ENCODE results near the gene PRELID2. TPM values are rescaled to one million over a fixed set of nuclear protein-coding genes. Genes with fewer than 3 reads are reported as not detected.
A peak's percentile ranks its signal among the peaks of the same experiment; 100 is the strongest.
"Not testable (repeated sequence)": the region's sequence is repeated elsewhere in the genome, so short reads cannot be mapped to it uniquely, and the experiment has no call there.

The PRELID2 gene
- total RNA-seq, 4 donors from 2014 or later = 21.8 to 54.5 (median 34.4) TPM

DNA sequence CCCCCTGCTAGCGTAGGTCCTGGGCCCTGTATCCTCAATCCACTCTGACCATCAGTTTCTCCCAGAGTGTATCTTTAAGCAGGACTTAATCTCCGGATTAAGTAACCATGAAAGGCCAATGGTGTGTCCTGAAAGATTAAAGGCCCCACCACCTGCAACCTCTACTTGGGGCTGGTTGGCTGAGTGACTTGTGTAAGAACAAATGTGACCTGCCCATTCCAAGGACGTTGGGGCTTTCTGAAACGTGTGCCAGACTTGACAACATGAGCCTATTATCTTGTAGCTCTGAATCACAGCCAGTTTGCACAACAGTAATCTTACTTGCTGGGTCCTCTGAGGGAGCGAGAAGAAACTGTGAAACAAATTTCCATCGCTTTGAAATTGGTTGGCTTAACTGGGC, 3.1 kb upstream of the PRELID2 start:
- intact Hi-C loops (cut with DNase I; ENCODE audit: low total_unique reads) = no loop called here
- no peak overlapping the region for H3K4me3 ChIP-seq
- TF ChIP-seq CTCF (IDR thresholded peaks at IDR 0.05) = no peak
- no peak for TF ChIP-seq POLR2A (IDR thresholded peaks at IDR 0.05)

DNA sequence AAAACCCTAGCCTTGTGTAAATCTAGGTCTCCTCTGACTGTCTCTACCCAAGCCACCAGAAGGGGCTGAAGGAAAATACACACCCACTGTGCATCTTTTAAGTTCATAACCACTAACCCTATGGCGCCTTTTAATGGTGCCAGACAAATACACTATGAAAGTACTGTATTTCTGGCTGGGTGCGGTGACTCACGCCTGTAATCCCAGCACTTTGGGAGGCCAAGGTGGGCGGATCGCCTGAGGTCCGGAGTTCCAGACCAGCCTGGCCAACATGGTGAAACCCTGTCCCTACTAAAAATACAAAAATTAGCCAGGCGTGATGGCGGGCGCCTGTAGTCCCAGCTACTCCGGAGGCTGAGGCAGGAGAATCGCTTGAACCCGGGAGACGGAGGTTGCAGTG, 1.1 kb upstream of the PRELID2 start:
- H3K4me1 ChIP-seq; H3K9me3 ChIP-seq; intact Hi-C loops (cut with DNase I; ENCODE audit: low total_unique reads); H3K27ac ChIP-seq; H3K4me3 ChIP-seq; H3K27me3 ChIP-seq; DNase-seq; H3K36me3 ChIP-seq: not testable (repeated sequence)

More for the DNA sequence above, 3.1 kb upstream of the PRELID2 start:
- Histone ChIP-seq H3K27ac (no peak overlapping the region), H3K36me3 (no peaks in the 10 kb centered on the region), H3K9me3 (no peaks in the 10 kb centered on the region), H3K4me1 (peaks cover 0 to 9% of the 10 kb centered on the region in 2 donors), H3K27me3 (no peaks in the 10 kb centered on the region)
- DNase-seq = no peak

GRCh38 chr5:145835848-145836239, 702 bp upstream of the PRELID2 start:
- no peak for DNase-seq
- H3K9me3 ChIP-seq = no peaks in the 10 kb centered on the region
- no peak for TF ChIP-seq POLR2A (IDR thresholded peaks at IDR 0.05)
- no peak for TF ChIP-seq CTCF (IDR thresholded peaks at IDR 0.05)
- no peaks in the 10 kb centered on the region for H3K36me3 ChIP-seq
- intact Hi-C loops (cut with DNase I; ENCODE audit: low total_unique reads) = no loop called here
- peaks cover 3 to 9% of the 10 kb centered on the region in 2 donors for H3K4me1 ChIP-seq
- H3K4me3 ChIP-seq = peak overlapping the region; percentile 62 to 78
- H3K27ac ChIP-seq = peak overlapping the region; percentile 67 to 74
- H3K27me3 ChIP-seq = no peaks in the 10 kb centered on the region

DNA sequence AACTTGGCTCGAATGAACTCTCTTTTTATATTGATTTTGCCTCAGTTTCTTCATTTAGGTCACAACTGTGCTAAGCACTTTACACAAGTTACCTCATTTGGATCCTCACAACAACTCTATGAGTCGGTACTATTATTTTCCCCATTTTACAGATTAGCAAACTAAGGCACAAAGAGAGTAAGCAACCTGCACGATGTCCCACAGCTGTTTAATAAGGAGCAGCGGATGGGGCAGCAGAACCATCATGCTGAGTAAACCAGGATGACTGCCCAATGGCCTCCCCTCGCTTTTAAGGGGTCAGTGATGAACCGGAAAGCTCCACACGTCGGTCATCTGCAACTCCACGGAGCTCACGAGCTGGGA, 607 bp downstream of the PRELID2 start:
- intact Hi-C loops (cut with DNase I; ENCODE audit: low total_unique reads) = no loop called here
- no peak for DNase-seq

GRCh38 chr5:145833631-145834200, 1.4 kb downstream of the PRELID2 start:
- H3K36me3 ChIP-seq = no peaks in the 10 kb centered on the region
- intact Hi-C loops (cut with DNase I; ENCODE audit: low total_unique reads) = no loop called here
- TF ChIP-seq POLR2A (IDR thresholded peaks at IDR 0.05) = no peak
- no peak for TF ChIP-seq CTCF (IDR thresholded peaks at IDR 0.05)
- no peaks in the 10 kb centered on the region for H3K27me3 ChIP-seq
- DNase-seq = no peak
- peak overlapping the region in 1 of 2 donors; percentile 78 for H3K4me3 ChIP-seq
- peaks cover 3 to 9% of the 10 kb centered on the region in 2 donors for H3K4me1 ChIP-seq
- H3K9me3 ChIP-seq = no peaks in the 10 kb centered on the region
- no peak overlapping the region for H3K27ac ChIP-seq

More for the DNA sequence above, 607 bp downstream of the PRELID2 start:
- H3K27me3 ChIP-seq = no peaks in the 10 kb centered on the region
- no peaks in the 10 kb centered on the region for H3K36me3 ChIP-seq
- peak overlapping the region; percentile 67 to 74 for H3K27ac ChIP-seq
- H3K4me3 ChIP-seq = peak overlapping the region; percentile 62 to 78
- TF ChIP-seq CTCF (IDR thresholded peaks at IDR 0.05) = no peak
- TF ChIP-seq POLR2A (IDR thresholded peaks at IDR 0.05) = no peak
- no peaks in the 10 kb centered on the region for H3K9me3 ChIP-seq
- peaks cover 3 to 9% of the 10 kb centered on the region in 2 donors for H3K4me1 ChIP-seq

GRCh38 chr5:145830594-145830993, 4.5 kb downstream of the PRELID2 start:
- peaks cover 3 to 9% of the 10 kb centered on the region in 2 donors for H3K4me1 ChIP-seq
- no peak for DNase-seq
- no peaks in the 10 kb centered on the region for H3K9me3 ChIP-seq
- H3K4me3 ChIP-seq = no peak overlapping the region
- intact Hi-C loops (cut with DNase I; ENCODE audit: low total_unique reads) = no loop called here
- no peaks in the 10 kb centered on the region for H3K36me3 ChIP-seq
- H3K27ac ChIP-seq = no peak overlapping the region
- no peak for TF ChIP-seq CTCF (IDR thresholded peaks at IDR 0.05)
- no peak for TF ChIP-seq POLR2A (IDR thresholded peaks at IDR 0.05)
- no peaks in the 10 kb centered on the region for H3K27me3 ChIP-seq

Data from uterus (tissue), 4 donors.